Measurements from ENCODE around the gene ENTPD2.
A peak's percentile ranks its signal among the peaks of the same experiment; 100 is the strongest.

The ENTPD2 gene

GRCh38 chr9:137046088-137046787 is 7.6 kb downstream of the ENTPD2 start, which contains the start of gene NPDC1:
NPDC1 (minus strand) TSS chr9:137046177; CDS start chr9:137045989, 188 bp downstream.
- no peaks in the 10 kb centered on the region for H3K9me3 Mint-ChIP-seq
- H3K36me3 Mint-ChIP-seq (ENCODE audit: low read depth), result no peaks in the 10 kb centered on the region
- H3K27ac Mint-ChIP-seq, result no peak within 1 kb of the TSS
- peak within 1 kb of the TSS; percentile 67 for H3K4me3 Mint-ChIP-seq
- DNase-seq, result peak; percentile 88
- peaks cover 22% of the 10 kb centered on the region for H3K4me1 Mint-ChIP-seq (ENCODE audit: low read depth)
- H3K27me3 Mint-ChIP-seq, result peaks cover 61% of the 10 kb centered on the region

DNA sequence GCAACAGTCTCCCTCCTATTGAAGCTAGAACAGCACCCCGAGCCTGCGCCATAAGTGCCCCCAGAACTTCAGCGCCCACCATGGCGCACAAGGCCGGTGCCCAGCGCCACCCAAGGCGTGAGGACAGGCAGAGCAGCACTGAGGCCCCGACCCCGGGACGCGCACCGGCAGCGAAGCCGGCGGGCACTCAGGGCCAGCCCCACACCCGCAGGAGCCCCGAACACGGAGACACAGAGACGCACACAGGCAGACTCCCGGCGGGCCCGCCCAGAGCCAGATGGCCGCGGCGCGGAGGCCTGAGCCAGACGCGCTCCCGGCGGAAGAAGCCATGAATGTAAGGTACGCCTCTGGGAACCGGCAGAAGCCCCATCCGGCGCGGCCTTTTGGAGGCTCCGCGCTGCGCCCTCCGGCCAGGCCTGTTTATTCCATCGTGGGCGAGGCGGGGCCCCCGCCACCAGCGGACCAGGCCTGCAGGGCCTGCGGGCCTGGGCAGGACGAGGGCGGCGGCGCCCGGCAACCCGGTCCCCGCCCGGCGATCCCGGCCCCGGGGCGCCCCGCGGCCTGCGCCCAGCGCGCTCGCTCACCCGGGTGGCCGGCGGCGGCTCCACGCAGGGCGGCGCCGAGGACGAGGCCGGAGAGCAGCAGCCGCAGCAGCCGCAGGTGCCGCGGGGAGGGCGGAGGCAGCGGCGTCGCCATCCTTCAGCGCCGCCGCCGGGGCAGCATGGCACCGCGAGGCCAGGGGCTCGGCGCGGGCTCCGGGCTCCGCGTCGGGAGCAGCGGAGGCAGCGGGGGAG is 8.4 kb downstream of the ENTPD2 start:
- peak; percentile 56 for DNase-seq
- peak overlapping the region; percentile 67 for H3K4me3 Mint-ChIP-seq
- H3K36me3 Mint-ChIP-seq (ENCODE audit: low read depth), result no peaks in the 10 kb centered on the region
- H3K4me1 Mint-ChIP-seq (ENCODE audit: low read depth), result peaks cover 22% of the 10 kb centered on the region
- H3K9me3 Mint-ChIP-seq, result no peaks in the 10 kb centered on the region
- H3K27me3 Mint-ChIP-seq, result peaks cover 57% of the 10 kb centered on the region
- no peak overlapping the region for H3K27ac Mint-ChIP-seq

DNA sequence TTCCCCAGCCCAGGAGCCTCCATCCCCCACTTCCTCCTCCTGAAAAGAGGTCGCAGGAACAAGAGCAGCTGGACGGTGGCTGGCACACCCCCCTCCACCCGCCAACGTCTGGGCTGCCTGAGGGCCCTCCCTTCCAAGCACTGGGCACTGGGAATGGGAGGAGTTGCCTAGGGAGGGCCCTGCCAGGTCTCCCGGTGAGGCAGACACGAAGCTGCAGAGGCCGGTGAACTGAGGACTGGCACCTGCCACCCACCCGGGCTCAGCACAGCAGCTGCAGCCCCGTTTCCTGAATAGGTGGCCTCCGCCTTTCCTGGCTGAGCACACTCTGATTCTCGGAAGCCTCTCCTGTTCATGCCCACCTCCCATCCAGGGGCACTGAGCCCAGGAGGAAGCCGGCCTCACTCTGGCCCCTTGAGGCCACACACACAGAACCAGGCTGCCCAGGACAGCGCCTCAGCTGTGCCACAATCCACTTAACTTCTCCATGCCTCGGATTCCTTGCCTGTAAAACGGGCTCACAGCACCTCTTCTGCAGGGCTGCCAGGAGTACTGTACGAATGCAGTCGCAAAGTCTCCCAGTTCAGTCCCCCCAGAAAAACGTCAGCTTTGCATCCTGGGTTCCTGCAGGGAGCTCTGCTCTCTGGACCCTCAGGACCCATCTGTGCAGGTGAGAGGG is 9.2 kb downstream of the ENTPD2 start:
- no peak for DNase-seq
- Mint-ChIP-seq H3K27me3 (peaks cover 49% of the 10 kb centered on the region), H3K4me3 (peak overlapping the region; percentile 67), H3K4me1 (ENCODE audit: low read depth) (peaks cover 21% of the 10 kb centered on the region), H3K36me3 (ENCODE audit: low read depth) (no peaks in the 10 kb centered on the region), H3K9me3 (no peaks in the 10 kb centered on the region), H3K27ac (no peak overlapping the region)

- H3K36me3 Mint-ChIP-seq (ENCODE audit: low read depth), result no peaks in the 10 kb centered on the region
- peaks cover 43% of the 10 kb centered on the region for H3K27me3 Mint-ChIP-seq
- no peaks in the 10 kb centered on the region for H3K9me3 Mint-ChIP-seq
- H3K4me3 Mint-ChIP-seq, result no peak overlapping the region
- H3K4me1 Mint-ChIP-seq (ENCODE audit: low read depth), result peaks cover 18% of the 10 kb centered on the region
- no peak overlapping the region for H3K27ac Mint-ChIP-seq
- no peak for DNase-seq
Measured at GRCh38 chr9:137044037-137044436, 9.8 kb downstream of the ENTPD2 start.

DNA sequence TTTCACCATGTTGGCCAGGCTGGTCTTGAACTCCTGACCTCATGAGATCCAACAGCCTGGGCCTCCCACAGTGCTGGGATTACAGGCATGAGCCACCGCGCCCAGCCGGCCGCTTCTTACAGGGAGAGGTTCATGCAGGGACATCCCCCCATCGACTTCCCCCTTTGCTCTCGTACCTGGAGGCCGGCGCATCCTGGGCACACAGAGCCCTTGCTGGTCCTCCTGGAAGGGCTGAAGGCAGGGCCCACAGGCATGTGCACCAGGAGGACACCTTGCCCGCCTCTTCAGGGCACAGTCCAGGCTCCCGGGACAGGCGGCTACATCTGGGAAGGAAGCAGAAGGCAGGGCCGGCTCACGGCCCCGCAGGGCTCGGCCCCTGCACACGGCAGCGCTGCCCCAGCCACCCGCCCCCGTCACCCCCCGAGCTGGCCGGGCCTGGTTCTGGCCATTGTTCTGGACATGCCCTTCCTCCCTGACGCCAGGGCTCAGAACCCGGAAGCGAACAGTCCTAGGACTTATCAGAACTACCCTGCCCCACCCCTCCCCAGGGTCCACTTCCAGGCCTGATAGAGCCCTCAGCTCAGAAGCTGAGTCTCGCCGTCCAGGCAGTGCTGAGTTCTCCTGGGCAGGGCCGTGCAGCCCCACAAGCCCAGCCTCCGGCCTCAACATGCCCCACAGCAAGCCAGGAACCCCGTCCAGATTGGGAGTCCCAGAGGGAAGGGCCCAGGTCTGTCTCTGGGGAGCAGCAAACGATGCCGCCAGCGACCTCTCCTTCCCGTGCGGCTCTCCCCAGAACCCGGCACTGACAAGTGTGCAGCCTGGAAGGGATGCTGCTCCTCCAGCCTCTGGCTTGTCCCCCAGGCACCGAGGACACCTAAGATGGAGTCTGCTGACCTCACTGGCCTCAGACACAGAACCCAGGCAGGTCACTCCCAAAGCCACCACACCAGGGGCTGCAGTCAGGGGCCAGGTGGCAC is 10.8 kb downstream of the ENTPD2 start:
- Mint-ChIP-seq H3K4me3 (no peak overlapping the region), H3K27ac (no peak overlapping the region), H3K36me3 (ENCODE audit: low read depth) (peaks cover 2% of the 10 kb centered on the region), H3K27me3 (peaks cover 38% of the 10 kb centered on the region), H3K9me3 (no peaks in the 10 kb centered on the region), H3K4me1 (ENCODE audit: low read depth) (peaks cover 18% of the 10 kb centered on the region)
- DNase-seq, result no peak

DNA sequence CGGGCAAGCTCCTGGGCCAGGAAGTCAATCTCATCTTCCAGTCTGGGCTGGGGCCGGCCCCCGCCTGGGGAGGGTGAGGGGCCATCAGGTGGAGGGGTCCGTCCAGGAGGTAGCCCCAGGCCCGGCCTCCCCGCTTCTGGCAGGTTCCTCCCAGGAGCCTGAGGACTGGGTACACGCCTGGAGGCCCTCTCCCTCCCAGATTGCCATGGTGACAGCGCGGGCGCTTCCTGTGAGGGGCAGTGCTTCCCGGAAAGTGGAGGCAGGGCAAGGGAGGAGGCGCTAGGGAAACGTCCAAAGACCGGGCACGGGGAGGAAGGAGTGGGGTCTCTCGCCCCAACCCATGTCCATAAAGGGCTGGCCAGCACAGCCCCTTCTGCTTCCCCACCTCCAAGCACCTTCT is 12.7 kb downstream of the ENTPD2 start:
- Mint-ChIP-seq H3K9me3 (no peaks in the 10 kb centered on the region), H3K27me3 (peaks cover 22% of the 10 kb centered on the region), H3K36me3 (ENCODE audit: low read depth) (peaks cover 2% of the 10 kb centered on the region), H3K4me1 (ENCODE audit: low read depth) (peaks cover 15% of the 10 kb centered on the region), H3K4me3 (no peak overlapping the region), H3K27ac (no peak overlapping the region)
- no peak for DNase-seq

DNA sequence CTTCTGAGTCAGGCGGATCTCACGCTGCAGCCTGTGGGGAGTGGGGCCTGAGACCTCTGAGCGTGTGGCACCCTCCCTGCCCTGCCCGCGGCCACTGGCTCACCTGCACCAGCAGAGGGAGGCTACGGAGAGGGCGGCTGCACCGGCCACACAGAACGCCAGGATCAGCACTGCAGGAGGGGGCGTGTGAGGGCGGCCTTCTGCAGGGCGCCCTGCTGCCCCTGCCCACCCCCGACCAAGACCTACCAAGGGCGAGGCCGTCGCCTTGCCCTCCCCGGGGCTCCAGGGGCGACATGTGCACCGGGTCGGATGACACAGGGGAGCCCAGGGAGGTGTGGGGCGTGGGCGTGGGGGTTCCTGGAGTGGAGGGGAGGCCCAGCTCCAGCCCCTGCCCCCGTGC is 13.3 kb downstream of the ENTPD2 start:
- H3K36me3 Mint-ChIP-seq (ENCODE audit: low read depth), result peaks cover 2% of the 10 kb centered on the region

DNA sequence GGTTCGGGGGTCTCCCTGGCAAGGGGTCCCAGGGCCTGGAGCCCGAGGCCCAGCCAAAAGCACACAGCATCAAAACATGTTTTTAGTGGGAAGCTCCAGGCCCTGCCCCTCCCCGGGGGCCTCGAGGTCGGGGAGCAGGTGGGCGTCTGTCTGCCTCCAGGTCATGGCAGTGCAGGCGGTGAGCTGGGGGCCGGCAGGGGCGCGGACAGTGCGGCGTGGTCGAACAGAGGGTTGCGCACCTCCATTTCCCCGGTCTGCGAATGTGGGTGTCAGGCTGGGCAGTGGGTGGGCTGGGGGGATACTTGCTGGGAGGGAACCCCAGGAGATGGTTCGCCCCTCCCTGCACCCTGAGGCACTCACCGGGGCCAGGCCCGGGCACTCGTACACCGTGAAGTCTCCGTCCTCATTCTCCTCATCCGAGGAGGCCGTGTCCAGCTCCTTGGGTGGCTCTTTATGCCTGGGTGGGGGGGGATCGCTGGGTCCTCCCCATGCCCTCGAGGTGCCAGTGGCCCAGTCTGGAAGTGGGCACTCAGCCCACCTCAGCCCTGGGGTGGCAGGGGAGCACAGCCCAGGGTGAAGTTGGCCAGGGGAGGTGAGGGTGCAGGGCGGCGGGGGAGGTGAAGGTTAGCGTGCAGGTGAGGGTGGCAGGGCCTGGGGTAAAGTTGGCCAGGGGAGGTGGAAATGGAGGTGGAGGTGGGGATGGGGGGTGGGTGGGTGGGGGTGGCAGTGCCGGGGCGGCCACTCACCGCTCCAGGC is 14.1 kb downstream of the ENTPD2 start:
- Mint-ChIP-seq H3K27me3 (peaks cover 16% of the 10 kb centered on the region), H3K4me3 (no peak overlapping the region)
- DNase-seq, result no peak

More for the DNA sequence above, 13.3 kb downstream of the ENTPD2 start:
- Mint-ChIP-seq H3K9me3 (no peaks in the 10 kb centered on the region), H3K27me3 (peaks cover 22% of the 10 kb centered on the region), H3K27ac (no peak overlapping the region), H3K4me3 (no peak overlapping the region), H3K4me1 (ENCODE audit: low read depth) (peaks cover 15% of the 10 kb centered on the region)
- no peak for DNase-seq

GRCh38 chr9:137038916-137039315 is 14.9 kb downstream of the ENTPD2 start:
- H3K9me3 Mint-ChIP-seq, result no peaks in the 10 kb centered on the region
- peaks cover 8% of the 10 kb centered on the region for H3K27me3 Mint-ChIP-seq
- DNase-seq, result no peak
- H3K4me3 Mint-ChIP-seq, result no peak overlapping the region
- peaks cover 12% of the 10 kb centered on the region for H3K4me1 Mint-ChIP-seq (ENCODE audit: low read depth)
- no peak overlapping the region for H3K27ac Mint-ChIP-seq
- H3K36me3 Mint-ChIP-seq (ENCODE audit: low read depth), result peaks cover 2% of the 10 kb centered on the region

More for the DNA sequence above, 14.1 kb downstream of the ENTPD2 start:
- H3K27ac Mint-ChIP-seq, result no peak overlapping the region
- no peaks in the 10 kb centered on the region for H3K9me3 Mint-ChIP-seq
- H3K36me3 Mint-ChIP-seq (ENCODE audit: low read depth), result peaks cover 2% of the 10 kb centered on the region
- peaks cover 14% of the 10 kb centered on the region for H3K4me1 Mint-ChIP-seq (ENCODE audit: low read depth)

DNA sequence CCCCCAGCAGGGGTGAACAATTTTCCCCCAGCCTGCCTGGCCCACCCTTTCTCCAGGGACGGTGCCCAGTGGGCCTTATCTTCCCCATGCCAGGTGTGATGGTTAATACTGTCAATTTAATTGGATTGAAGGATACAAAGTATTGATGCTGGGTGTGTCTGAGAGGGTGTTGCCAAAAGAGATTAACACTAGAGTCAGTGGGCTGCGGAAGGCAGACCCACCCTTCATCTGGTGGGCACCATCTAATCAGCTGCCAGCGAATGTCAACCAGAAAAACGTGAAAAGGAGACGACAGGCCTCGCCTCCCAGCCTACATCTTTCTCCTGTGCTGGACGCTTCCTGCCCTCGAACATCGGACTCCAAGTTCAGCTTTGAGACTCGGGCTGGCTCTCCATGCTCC is 16.4 kb downstream of the ENTPD2 start:
- H3K4me1 Mint-ChIP-seq (ENCODE audit: low read depth), result peaks cover 20% of the 10 kb centered on the region
- H3K27me3 Mint-ChIP-seq, result no peaks in the 10 kb centered on the region
- no peak for DNase-seq
- no peak overlapping the region for H3K4me3 Mint-ChIP-seq
- H3K36me3 Mint-ChIP-seq (ENCODE audit: low read depth), result peaks cover 2% of the 10 kb centered on the region
- no peak overlapping the region for H3K27ac Mint-ChIP-seq
- H3K9me3 Mint-ChIP-seq, result no peaks in the 10 kb centered on the region

DNA sequence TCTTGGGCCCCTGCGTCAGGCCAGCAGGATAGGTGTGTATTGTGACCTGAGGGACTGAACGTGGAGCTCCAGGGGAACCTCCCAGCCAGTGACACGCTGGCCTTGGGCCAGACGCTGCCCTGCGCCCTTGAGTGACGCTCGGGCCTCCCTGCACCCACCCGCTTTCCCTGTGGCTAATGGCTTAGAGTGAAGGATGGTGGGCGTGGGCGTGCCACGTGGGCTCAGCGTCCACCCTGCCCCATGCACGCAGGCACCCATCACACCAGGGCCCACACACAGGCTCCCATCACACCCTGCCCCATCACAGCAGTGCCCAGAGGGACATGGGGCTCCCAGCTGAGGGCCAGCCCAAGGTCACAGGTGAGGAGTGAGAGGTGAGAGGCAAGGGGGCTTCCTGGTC is 16.8 kb downstream of the ENTPD2 start:
- Mint-ChIP-seq H3K27ac (no peak overlapping the region), H3K4me1 (ENCODE audit: low read depth) (peaks cover 23% of the 10 kb centered on the region)
- DNase-seq, result no peak

GRCh38 chr9:137035937-137036336 is 17.9 kb downstream of the ENTPD2 start:
- Mint-ChIP-seq H3K4me3 (no peak overlapping the region), H3K4me1 (ENCODE audit: low read depth) (peaks cover 29% of the 10 kb centered on the region), H3K36me3 (ENCODE audit: low read depth) (peaks cover 2% of the 10 kb centered on the region), H3K27me3 (no peaks in the 10 kb centered on the region), H3K27ac (no peak overlapping the region), H3K9me3 (no peaks in the 10 kb centered on the region)
- DNase-seq, result no peak

More for the DNA sequence above, 16.8 kb downstream of the ENTPD2 start:
- H3K27me3 Mint-ChIP-seq, result no peaks in the 10 kb centered on the region
- H3K36me3 Mint-ChIP-seq (ENCODE audit: low read depth), result peaks cover 2% of the 10 kb centered on the region
- no peaks in the 10 kb centered on the region for H3K9me3 Mint-ChIP-seq
- H3K4me3 Mint-ChIP-seq, result no peak overlapping the region

- no peak overlapping the region for H3K27ac Mint-ChIP-seq
- H3K4me3 Mint-ChIP-seq, result no peak overlapping the region
- peaks cover 34% of the 10 kb centered on the region for H3K4me1 Mint-ChIP-seq (ENCODE audit: low read depth)
- H3K9me3 Mint-ChIP-seq, result no peaks in the 10 kb centered on the region
- DNase-seq, result no peak
- H3K27me3 Mint-ChIP-seq, result no peaks in the 10 kb centered on the region
- H3K36me3 Mint-ChIP-seq (ENCODE audit: low read depth), result peaks cover 2% of the 10 kb centered on the region
Measured at GRCh38 chr9:137035507-137035834, 18.4 kb downstream of the ENTPD2 start.
